Cortex of kidney (tissue), 1 donor: ENCODE measurements around the gene ABCB10.

Experiments used
- DNase-seq: peaks from one replicate; lab custom pipeline; 2025; lab: John Stamatoyannopoulos, UW

ABCB10 gene

DNA sequence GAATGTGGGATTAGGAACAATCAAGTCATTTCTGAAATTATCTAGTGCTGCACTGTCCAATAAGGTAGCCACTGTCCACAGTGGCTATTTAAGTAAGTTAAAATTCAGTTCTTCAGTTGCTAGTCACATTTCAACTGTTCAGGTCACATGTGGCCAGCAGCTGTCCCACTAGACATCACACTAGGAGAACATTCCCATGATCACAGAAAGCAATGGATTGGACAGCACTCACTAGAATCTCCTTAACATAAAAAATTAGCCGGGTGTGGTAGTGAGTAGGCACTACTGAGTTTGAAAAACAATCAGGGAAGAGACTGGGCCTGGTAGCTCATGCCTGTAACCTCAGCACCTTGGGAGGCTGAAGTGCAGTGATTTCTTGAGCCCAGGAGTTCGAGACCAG is 84.0 kb downstream of the ABCB10 start:
- no peak for DNase-seq

DNA sequence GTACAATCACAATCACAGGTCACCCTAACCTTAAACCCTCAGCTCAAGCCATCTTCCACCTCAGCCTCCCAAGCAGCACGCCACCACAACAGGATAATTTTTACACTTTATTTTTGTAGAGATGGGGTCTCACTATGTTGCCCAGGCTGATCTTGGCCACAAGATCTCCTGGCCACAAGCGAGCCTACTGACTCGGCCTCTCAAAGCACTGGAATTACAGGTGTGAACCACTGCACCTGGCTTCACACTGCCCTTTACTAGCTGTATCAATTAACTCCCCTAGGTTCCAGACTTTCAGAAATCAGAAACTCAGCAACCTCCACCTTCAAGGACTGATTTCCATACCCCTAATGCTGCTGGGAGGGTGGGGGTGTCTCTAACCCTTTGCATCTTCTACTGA is 87.3 kb downstream of the ABCB10 start:
- no peak for DNase-seq

DNA sequence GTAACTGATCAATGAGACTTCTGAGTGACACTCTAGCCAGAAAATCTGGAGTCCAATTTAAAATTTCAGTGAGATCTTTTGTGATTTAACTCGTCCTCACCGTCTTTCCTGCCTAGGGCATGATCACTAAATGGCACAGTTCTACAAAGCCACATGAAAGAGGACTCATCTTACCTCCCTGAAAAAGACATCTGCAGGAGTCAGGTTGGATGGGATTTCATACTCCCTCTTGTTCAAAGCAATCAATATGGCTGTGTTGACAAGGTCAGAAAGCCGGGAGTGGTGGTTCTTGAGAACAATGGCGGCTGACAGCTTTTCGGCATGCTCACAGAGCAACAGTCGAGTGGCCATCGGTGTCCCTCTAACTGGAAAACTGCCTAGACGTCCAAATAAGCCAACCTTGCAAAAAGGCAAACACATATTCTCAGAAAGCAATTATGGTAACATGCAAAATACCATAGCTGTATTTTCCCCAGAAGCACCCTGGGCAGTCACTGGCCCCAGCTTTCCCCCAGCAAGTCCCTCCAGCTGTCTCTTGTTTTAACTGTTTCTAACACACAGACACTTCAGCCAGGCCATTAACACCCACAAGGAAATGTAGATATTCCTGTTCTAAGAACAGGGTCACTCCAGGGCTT is 88.0 kb downstream of the ABCB10 start:
- DNase-seq: no peak

DNA sequence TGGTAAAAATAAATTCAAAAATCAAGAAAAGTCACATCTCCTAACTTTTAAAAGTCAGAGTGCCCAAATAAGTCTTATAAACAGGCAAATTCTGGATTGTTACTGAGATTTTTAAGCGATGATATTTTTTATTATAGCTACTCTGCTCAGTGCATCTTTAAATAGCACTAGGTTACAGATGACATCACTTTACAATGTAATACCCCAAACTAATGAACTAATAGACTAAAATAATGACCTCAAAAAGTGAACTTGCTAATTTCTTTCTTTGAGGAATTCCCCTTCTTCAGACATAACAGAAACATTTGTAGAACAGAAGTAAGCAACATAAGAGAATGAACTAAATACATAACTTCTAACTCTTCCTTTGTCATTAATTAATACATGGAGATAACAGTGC is 91.6 kb downstream of the ABCB10 start:
- DNase-seq: no peak
